Activated CD4-positive, alpha-beta T cell treated with anti-CD3 and anti-CD28 coated beads for 36 hours (primary cell): ENCODE measurements around the gene STRA8. TPM values are rescaled to one million over a fixed set of nuclear protein-coding genes. Genes with fewer than 3 reads are reported as not detected.

Source experiments
- ATAC-seq: fragments of 200-7000 bp; cut with Tn5 transposase; one replicate; pipeline ENCODE4 v1.10.0; 2021; ENCODE audit warnings: mild to moderate bottlenecking, moderate library complexity
- CTCF ChIA-PET: fragments of 350-600 bp; sonication (Branson Sonifier 250); formaldehyde crosslinking; loops from one replicate; lab custom pipeline; 2021; ENCODE audit warnings: antibody characterized with exemption; lab: Charles Lee
- POLR2A ChIA-PET: fragments of 350-600 bp; sonication (Branson Sonifier 250); formaldehyde crosslinking; loops from one replicate; lab custom pipeline; 2021; ENCODE audit warnings: antibody characterized with exemption, inconsistent platforms; lab: Charles Lee
- DNase-seq: peaks from one replicate; pipeline ENCODE4 v3.0.0-alpha.2; 2020
- H3K27ac Mint-ChIP-seq: one replicate; pipeline ENCODE4 v1.8.0; 2021; ENCODE audit warnings: mixed read lengths
- H3K27me3 Mint-ChIP-seq: one replicate; pipeline ENCODE4 v1.8.0; 2021; ENCODE audit warnings: mixed read lengths
- H3K36me3 Mint-ChIP-seq: one replicate; pipeline ENCODE4 v1.8.0; 2021; ENCODE audit warnings: low read depth, mixed read lengths
- H3K4me1 Mint-ChIP-seq: one replicate; pipeline ENCODE4 v1.8.0; 2021; ENCODE audit warnings: mixed read lengths
- H3K4me3 Mint-ChIP-seq: one replicate; pipeline ENCODE4 v1.8.0; 2021; ENCODE audit warnings: mild to moderate bottlenecking, moderate library complexity, mixed read lengths
- H3K9me3 Mint-ChIP-seq: one replicate; pipeline ENCODE4 v1.8.0; 2021; ENCODE audit warnings: low read depth, mixed read lengths
- intact Hi-C, 2 experiments: fragments of 100-400 bp; cut with DNase I in 1 of 2; cut with micrococcal nuclease in 1 of 2; formaldehyde crosslinking; loops; one replicate each; pipeline versions ENCODE4 v1.14.2 to v1.15.1; 2022 to 2024; cut with DNase I, micrococcal nuclease
- total RNA-seq, 2 experiments: library from RNA; stranded (reverse); gene quantifications; one replicate each; pipeline ENCODE4 v1.2.3, GENCODE V29; 2021

Gene STRA8
- not detected for total RNA-seq

- POLR2A ChIA-PET, result no interaction called here
Measured at GRCh38 chr7:135233570-135233969, at the start of gene STRA8. STRA8 (plus strand) TSS chr7:135233838; CDS start chr7:135240525, 6,687 bp downstream.

GRCh38 chr7:135184254-135184841, 49.3 kb upstream of the STRA8 start:
- intact Hi-C loops, result no loop called here
- Mint-ChIP-seq H3K27ac (no peak overlapping the region), H3K27me3 (no peaks in the 10 kb centered on the region), H3K36me3 (peaks cover 56% of the 10 kb centered on the region), H3K4me1 (no peaks in the 10 kb centered on the region), H3K4me3 (no peak overlapping the region), H3K9me3 (peaks cover 30% of the 10 kb centered on the region)
- ChIA-PET CTCF (no interaction called here), POLR2A (no interaction called here)
- no peak for ATAC-seq
- no peak for DNase-seq

More at GRCh38 chr7:135233570-135233969, at the start of gene STRA8:
- intact Hi-C loops, result no loop called here
- DNase-seq, result no peak
- ATAC-seq, result no peak
- no peaks in the 10 kb centered on the region for H3K9me3 Mint-ChIP-seq
- H3K27ac Mint-ChIP-seq, result no peak within 1 kb of the TSS
- H3K4me1 Mint-ChIP-seq, result peaks cover 8% of the 10 kb centered on the region
- H3K36me3 Mint-ChIP-seq, result no peaks in the 10 kb centered on the region
- no peaks in the 10 kb centered on the region for H3K27me3 Mint-ChIP-seq
- no peak within 1 kb of the TSS for H3K4me3 Mint-ChIP-seq
- CTCF ChIA-PET, result interaction anchor here (0.9 kb wide), 1 partner anchor 41 kb away, joined by 3 read pairs; no protein-coding TSS in a partner anchor

GRCh38 chr7:135185471-135186260, 48.0 kb upstream of the STRA8 start:
- Mint-ChIP-seq H3K9me3 (peaks cover 23% of the 10 kb centered on the region), H3K27me3 (no peaks in the 10 kb centered on the region), H3K4me1 (no peaks in the 10 kb centered on the region), H3K36me3 (peaks cover 60% of the 10 kb centered on the region), H3K27ac (no peak overlapping the region), H3K4me3 (no peak overlapping the region)
- ATAC-seq, result no peak
- ChIA-PET CTCF (interaction anchor here (0.7 kb wide), 1 partner anchor 19 kb away, joined by 3 read pairs; no protein-coding TSS in a partner anchor), POLR2A (interaction anchor here (0.6 kb wide), 1 partner anchor 335 kb away, joined by 3 read pairs; no protein-coding TSS in a partner anchor)
- DNase-seq, result no peak
- intact Hi-C loops, result no loop called here

- ChIA-PET POLR2A (interaction anchor here (0.6 kb wide), 1 partner anchor 334 kb away, joined by 3 read pairs; no protein-coding TSS in a partner anchor), CTCF (interaction anchor here (0.7 kb wide), 1 partner anchor 18 kb away, joined by 3 read pairs; no protein-coding TSS in a partner anchor)
- Mint-ChIP-seq H3K27ac (no peak overlapping the region), H3K36me3 (peaks cover 60% of the 10 kb centered on the region), H3K4me3 (no peak overlapping the region), H3K4me1 (no peaks in the 10 kb centered on the region), H3K27me3 (no peaks in the 10 kb centered on the region), H3K9me3 (peaks cover 21% of the 10 kb centered on the region)
- intact Hi-C loops, result no loop called here
- no peak for DNase-seq
- ATAC-seq, result no peak
Measured at GRCh38 chr7:135186261-135186540, 47.4 kb upstream of the STRA8 start.

GRCh38 chr7:135186841-135187253, 46.8 kb upstream of the STRA8 start:
- H3K27me3 Mint-ChIP-seq, result no peaks in the 10 kb centered on the region
- DNase-seq (no peak), ATAC-seq (no peak)
- no peak overlapping the region for H3K4me3 Mint-ChIP-seq
- ChIA-PET CTCF (no interaction called here), POLR2A (no interaction called here)
- intact Hi-C loops, result no loop called here
- H3K36me3 Mint-ChIP-seq, result peaks cover 58% of the 10 kb centered on the region
- H3K27ac Mint-ChIP-seq, result no peak overlapping the region
- peaks cover 16% of the 10 kb centered on the region for H3K9me3 Mint-ChIP-seq
- no peaks in the 10 kb centered on the region for H3K4me1 Mint-ChIP-seq

GRCh38 chr7:135188298-135188984, 45.2 kb upstream of the STRA8 start:
- no peak overlapping the region for H3K27ac Mint-ChIP-seq
- ATAC-seq (no peak), DNase-seq (no peak)
- intact Hi-C loops, result no loop called here
- CTCF ChIA-PET, result interaction anchor here (0.6 to 0.7 kb wide), 2 partner anchors 20 to 493 kb away, joined by 3 to 5 read pairs; no protein-coding TSS in a partner anchor
- peaks cover 5% of the 10 kb centered on the region for H3K9me3 Mint-ChIP-seq
- POLR2A ChIA-PET, result no interaction called here
- H3K4me3 Mint-ChIP-seq, result no peak overlapping the region
- H3K36me3 Mint-ChIP-seq, result peaks cover 53% of the 10 kb centered on the region
- no peaks in the 10 kb centered on the region for H3K4me1 Mint-ChIP-seq
- H3K27me3 Mint-ChIP-seq, result no peaks in the 10 kb centered on the region

- no peak overlapping the region for H3K4me3 Mint-ChIP-seq
- no peaks in the 10 kb centered on the region for H3K4me1 Mint-ChIP-seq
- ATAC-seq, result no peak
- intact Hi-C loops, result no loop called here
- CTCF ChIA-PET, result interaction anchor here (0.7 kb wide), 1 partner anchor 20 kb away, joined by 5 read pairs; no protein-coding TSS in a partner anchor
- no peaks in the 10 kb centered on the region for H3K27me3 Mint-ChIP-seq
- peaks cover 51% of the 10 kb centered on the region for H3K36me3 Mint-ChIP-seq
- peaks cover under 1% of the 10 kb centered on the region for H3K9me3 Mint-ChIP-seq
- H3K27ac Mint-ChIP-seq, result no peak overlapping the region
- POLR2A ChIA-PET, result no interaction called here
- DNase-seq, result no peak
Measured at GRCh38 chr7:135189221-135189662, 44.4 kb upstream of the STRA8 start.

GRCh38 chr7:135189961-135190360, 43.7 kb upstream of the STRA8 start:
- CTCF ChIA-PET, result no interaction called here
- intact Hi-C loops, result no loop called here

GRCh38 chr7:135190703-135191102, 42.9 kb upstream of the STRA8 start:
- POLR2A ChIA-PET, result no interaction called here
- no peak for DNase-seq
- no peaks in the 10 kb centered on the region for H3K4me1 Mint-ChIP-seq
- CTCF ChIA-PET, result interaction anchor here (0.7 kb wide), 1 partner anchor 19 kb away, joined by 3 read pairs; no protein-coding TSS in a partner anchor
- H3K9me3 Mint-ChIP-seq, result no peaks in the 10 kb centered on the region
- no peaks in the 10 kb centered on the region for H3K27me3 Mint-ChIP-seq
- intact Hi-C loops, result no loop called here
- no peak overlapping the region for H3K4me3 Mint-ChIP-seq
- H3K36me3 Mint-ChIP-seq, result peaks cover 47% of the 10 kb centered on the region
- H3K27ac Mint-ChIP-seq, result no peak overlapping the region
- ATAC-seq, result no peak

More at GRCh38 chr7:135189961-135190360, 43.7 kb upstream of the STRA8 start:
- no peak overlapping the region for H3K27ac Mint-ChIP-seq
- H3K27me3 Mint-ChIP-seq, result no peaks in the 10 kb centered on the region
- H3K4me1 Mint-ChIP-seq, result no peaks in the 10 kb centered on the region
- POLR2A ChIA-PET, result no interaction called here
- no peak overlapping the region for H3K4me3 Mint-ChIP-seq
- peaks cover 50% of the 10 kb centered on the region for H3K36me3 Mint-ChIP-seq
- no peak for ATAC-seq
- H3K9me3 Mint-ChIP-seq, result no peaks in the 10 kb centered on the region
- no peak for DNase-seq

- Mint-ChIP-seq H3K27me3 (no peaks in the 10 kb centered on the region), H3K4me1 (peaks cover under 1% of the 10 kb centered on the region), H3K4me3 (no peak overlapping the region), H3K27ac (no peak overlapping the region), H3K9me3 (no peaks in the 10 kb centered on the region), H3K36me3 (peaks cover 50% of the 10 kb centered on the region)
- intact Hi-C loops, result no loop called here
- ChIA-PET CTCF (no interaction called here), POLR2A (no interaction called here)
- ATAC-seq, result no peak
- no peak for DNase-seq
Measured at GRCh38 chr7:135192914-135193536, 40.6 kb upstream of the STRA8 start.

GRCh38 chr7:135193615-135194081, 40.0 kb upstream of the STRA8 start:
- H3K4me3 Mint-ChIP-seq, result no peak overlapping the region
- CTCF ChIA-PET, result no interaction called here
- H3K27ac Mint-ChIP-seq, result no peak overlapping the region
- H3K9me3 Mint-ChIP-seq, result no peaks in the 10 kb centered on the region
- POLR2A ChIA-PET, result no interaction called here
- H3K27me3 Mint-ChIP-seq, result no peaks in the 10 kb centered on the region
- H3K36me3 Mint-ChIP-seq, result peaks cover 53% of the 10 kb centered on the region
- H3K4me1 Mint-ChIP-seq, result peaks cover 7% of the 10 kb centered on the region
- intact Hi-C loops, result no loop called here
- no peak for DNase-seq
- no peak for ATAC-seq
